ENCODE results near the gene ASIC4. TPM values are rescaled to one million over a fixed set of nuclear protein-coding genes. Genes with fewer than 3 reads are reported as not detected.

Gene ASIC4
- total RNA-seq, 1 experiment from 2014 or later, result 2.1 TPM

DNA sequence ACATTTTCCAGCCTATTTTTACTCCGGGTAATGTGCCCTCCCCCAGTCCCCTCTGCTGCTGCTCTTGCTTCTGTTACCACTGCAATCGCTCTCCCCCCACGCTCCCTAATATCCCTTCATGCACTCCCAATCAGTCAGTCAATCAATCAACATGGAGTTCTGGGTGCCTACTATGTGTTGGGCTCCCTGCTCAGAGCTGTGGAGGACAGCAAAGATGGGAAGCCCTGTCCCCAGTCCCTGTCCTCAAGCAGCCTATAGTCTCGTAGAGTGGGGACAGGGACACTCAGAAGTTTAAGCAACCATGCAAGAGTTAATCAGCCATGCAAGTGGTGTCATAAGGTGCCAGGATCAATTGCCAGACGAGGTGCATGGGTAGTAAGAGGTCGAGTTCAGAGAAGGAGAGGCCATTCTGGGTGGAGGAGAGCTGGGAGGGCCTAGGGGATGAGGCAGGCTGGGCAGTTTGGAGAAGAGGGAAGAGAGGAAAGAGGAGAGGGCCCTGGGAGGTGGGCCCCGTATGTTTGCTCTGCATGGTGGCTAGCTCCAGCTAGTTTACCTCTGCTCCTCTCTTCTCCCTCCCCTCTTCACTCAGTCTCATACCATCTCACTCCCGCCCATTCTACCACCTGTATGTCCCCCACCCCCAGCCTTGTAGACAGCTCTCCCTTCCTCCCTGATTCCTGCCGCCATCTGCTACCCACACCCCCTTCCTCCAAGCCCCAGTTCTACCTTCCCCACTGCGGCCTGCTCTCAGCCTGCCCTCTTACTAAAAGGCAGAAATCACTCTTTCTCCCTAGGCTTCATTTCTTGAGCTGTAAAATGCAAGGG, 3.9 kb downstream of the ASIC4 start:
- TF ChIP-seq SRF (IDR thresholded peaks at IDR 0.05; ENCODE audit: low read depth) (no peak), ZFX (IDR thresholded peaks at IDR 0.05) (no peak), EZH2phosphoT487 (IDR thresholded peaks at IDR 0.05; ENCODE audit: borderline replicate concordance) (no peak), CBX3 (IDR thresholded peaks at IDR 0.05; ENCODE audit: low read depth) (no peak), JUND (IDR thresholded peaks at IDR 0.05) (no peak), EGR1 (IDR thresholded peaks at IDR 0.05; ENCODE audit: low read depth) (no peak), RAD21 (IDR thresholded peaks at IDR 0.05; ENCODE audit: low read depth) (no peak), ZNF274 (IDR thresholded peaks at IDR 0.05; ENCODE audit: low read depth, low read length) (no peak), SP1 (IDR thresholded peaks at IDR 0.05; ENCODE audit: low read depth) (no peak), ELF1 (IDR thresholded peaks at IDR 0.05; ENCODE audit: borderline replicate concordance, low read depth) (no peak), CEBPB (IDR thresholded peaks at IDR 0.05; ENCODE audit: low read depth) (no peak), ATF3 (IDR thresholded peaks at IDR 0.05) (no peak), POLR2A (IDR thresholded peaks at IDR 0.05; ENCODE audit: borderline replicate concordance, extremely low read depth, insufficient read depth, insufficient read length) (no peak), MAX (IDR thresholded peaks at IDR 0.05) (no peak), POLR2AphosphoS5 (IDR thresholded peaks at IDR 0.05; ENCODE audit: low read depth, low read length) (no peak), TCF7L2 (IDR thresholded peaks at IDR 0.05; ENCODE audit: borderline replicate concordance, extremely low read depth, insufficient read depth, insufficient read length) (no peak), EZH2 (IDR thresholded peaks at IDR 0.05) (no peak)
- TF ChIP-seq, protein P1, sequence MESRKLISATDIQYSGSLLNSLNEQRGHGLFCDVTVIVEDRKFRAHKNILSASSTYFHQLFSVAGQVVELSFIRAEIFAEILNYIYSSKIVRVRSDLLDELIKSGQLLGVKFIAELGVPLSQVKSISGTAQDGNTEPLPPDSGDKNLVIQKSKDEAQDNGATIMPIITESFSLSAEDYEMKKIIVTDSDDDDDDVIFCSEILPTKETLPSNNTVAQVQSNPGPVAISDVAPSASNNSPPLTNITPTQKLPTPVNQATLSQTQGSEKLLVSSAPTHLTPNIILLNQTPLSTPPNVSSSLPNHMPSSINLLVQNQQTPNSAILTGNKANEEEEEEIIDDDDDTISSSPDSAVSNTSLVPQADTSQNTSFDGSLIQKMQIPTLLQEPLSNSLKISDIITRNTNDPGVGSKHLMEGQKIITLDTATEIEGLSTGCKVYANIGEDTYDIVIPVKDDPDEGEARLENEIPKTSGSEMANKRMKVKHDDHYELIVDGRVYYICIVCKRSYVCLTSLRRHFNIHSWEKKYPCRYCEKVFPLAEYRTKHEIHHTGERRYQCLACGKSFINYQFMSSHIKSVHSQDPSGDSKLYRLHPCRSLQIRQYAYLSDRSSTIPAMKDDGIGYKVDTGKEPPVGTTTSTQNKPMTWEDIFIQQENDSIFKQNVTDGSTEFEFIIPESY (IDR thresholded peaks at IDR 0.05; ENCODE audit: extremely low read depth, insufficient replicate concordance, low read length), result no peak
- BruUV-seq (replicated peaks), result no TSS peak
- ChIA-PET POLR2A (no interaction called here), CTCF (interaction anchor here (1.6 to 2.9 kb wide), 3 partner anchors 12 to 23 kb away, joined by 5 to 14 read pairs (median 11); partner anchors contain the start of gene GMPPA), RAD21 (ENCODE audit: low non-redundant PET in 1 of 2, low total read pairs in 2 of 2, uncharacterized antibody in 2 of 2, unreplicated experiment in 2 of 2) (no interaction called here)
- no peaks in the 10 kb centered on the region for H3K79me2 ChIP-seq (ENCODE audit: insufficient read depth, low read length)
- no peaks in the 10 kb centered on the region for H3K9me2 ChIP-seq (ENCODE audit: insufficient read depth)
- H3K36me3 ChIP-seq (ENCODE audit: control insufficient read depth in 1 of 2, insufficient read depth in 2 of 2, low read length in 2 of 2), result no peaks in the 10 kb centered on the region
- intact Hi-C loops (cut with micrococcal nuclease), result no loop called here
- no peak overlapping the region for H3K4me2 ChIP-seq (ENCODE audit: low read length)
- no peaks in the 10 kb centered on the region for H4K20me1 ChIP-seq (ENCODE audit: insufficient read depth)
- no peak overlapping the region for H3K9ac ChIP-seq (ENCODE audit: low read length)
- no peaks in the 10 kb centered on the region for H3K27me3 ChIP-seq (ENCODE audit: insufficient read depth, low read length)
- no peak overlapping the region for H3K27ac ChIP-seq (ENCODE audit: low read depth, low read length)
- no peaks in the 10 kb centered on the region for H3K9me3 ChIP-seq (ENCODE audit: control insufficient read depth in 1 of 2, insufficient read depth in 1 of 2, low read depth in 1 of 2, low read length in 2 of 2)
- no peak overlapping the region for H3K4me3 ChIP-seq (replicated peaks in 1 of 2; ENCODE audit: low read depth in 1 of 2, low read length in 2 of 2)
- H3K4me1 ChIP-seq (ENCODE audit: control insufficient read depth in 1 of 2, insufficient read depth in 2 of 2, low read length in 2 of 2), result peaks cover 28 to 54% of the 10 kb centered on the region in 2 experiments
- ATAC-seq (no peak), DNase-seq (ENCODE audit: low read depth, low spot score) (no peak)
- no peak overlapping the region for H2AFZ ChIP-seq (ENCODE audit: low read depth, low read length, poor library complexity, severe bottlenecking)
